GM19324 (cell line): ENCODE data around the gene SH2D3C.

ENCODE experiments used
- ATAC-seq: cut with Tn5 transposase; IDR thresholded peaks from one replicate; pipeline ENCODE4 v1.9.1; 2021; ENCODE audit warnings: mild to moderate bottlenecking, moderate library complexity; ENCODE audit not compliant: unreplicated experiment, low FRiP score

SH2D3C gene

GRCh38 chr9:127809002-127809539, 30.6 kb upstream of the SH2D3C start:
- ATAC-seq = no peak

- no peak for ATAC-seq
Observed at GRCh38 chr9:127808347-127809001, 30.0 kb upstream of the SH2D3C start.

- no peak for ATAC-seq
Observed at GRCh38 chr9:127806871-127807270, 28.4 kb upstream of the SH2D3C start.

GRCh38 chr9:127805620-127806019, 27.2 kb upstream of the SH2D3C start:
- no peak for ATAC-seq

GRCh38 chr9:127803507-127804352, 25.3 kb upstream of the SH2D3C start:
- no peak for ATAC-seq

- ATAC-seq = peak; percentile 83
Observed at GRCh38 chr9:127802576-127803443, 24.3 kb upstream of the SH2D3C start, which contains the start of gene FPGS. Gene FPGS (plus strand): TSS chr9:127802882. CDS start chr9:127802925, 43 bp downstream.

- ATAC-seq = no peak
Observed at GRCh38 chr9:127801955-127802575, 23.6 kb upstream of the SH2D3C start.

- ATAC-seq = no peak
Observed at GRCh38 chr9:127796852-127797370, 18.4 kb upstream of the SH2D3C start.

GRCh38 chr9:127796225-127796813, 17.9 kb upstream of the SH2D3C start:
- ATAC-seq = no peak

- no peak for ATAC-seq
Observed at GRCh38 chr9:127794001-127794791, 15.7 kb upstream of the SH2D3C start.

- no peak for ATAC-seq
Observed at GRCh38 chr9:127793093-127793708, 14.7 kb upstream of the SH2D3C start.

GRCh38 chr9:127792417-127793031, 14.1 kb upstream of the SH2D3C start:
- ATAC-seq = no peak

- no peak for ATAC-seq
Observed at GRCh38 chr9:127791085-127791484, 12.6 kb upstream of the SH2D3C start.

GRCh38 chr9:127790094-127790855, 11.8 kb upstream of the SH2D3C start:
- ATAC-seq = no peak

GRCh38 chr9:127789179-127789578, 10.7 kb upstream of the SH2D3C start:
- no peak for ATAC-seq

- ATAC-seq = no peak
Observed at GRCh38 chr9:127788337-127789011, 10.0 kb upstream of the SH2D3C start.

GRCh38 chr9:127786773-127787104, 8.3 kb upstream of the SH2D3C start:
- no peak for ATAC-seq
